ENCODE results near the gene VWA2.
"Not testable (repeated sequence)": the region's sequence is repeated elsewhere in the genome, so short reads cannot be mapped to it uniquely, and the experiment has no call there.

Gene VWA2

DNA sequence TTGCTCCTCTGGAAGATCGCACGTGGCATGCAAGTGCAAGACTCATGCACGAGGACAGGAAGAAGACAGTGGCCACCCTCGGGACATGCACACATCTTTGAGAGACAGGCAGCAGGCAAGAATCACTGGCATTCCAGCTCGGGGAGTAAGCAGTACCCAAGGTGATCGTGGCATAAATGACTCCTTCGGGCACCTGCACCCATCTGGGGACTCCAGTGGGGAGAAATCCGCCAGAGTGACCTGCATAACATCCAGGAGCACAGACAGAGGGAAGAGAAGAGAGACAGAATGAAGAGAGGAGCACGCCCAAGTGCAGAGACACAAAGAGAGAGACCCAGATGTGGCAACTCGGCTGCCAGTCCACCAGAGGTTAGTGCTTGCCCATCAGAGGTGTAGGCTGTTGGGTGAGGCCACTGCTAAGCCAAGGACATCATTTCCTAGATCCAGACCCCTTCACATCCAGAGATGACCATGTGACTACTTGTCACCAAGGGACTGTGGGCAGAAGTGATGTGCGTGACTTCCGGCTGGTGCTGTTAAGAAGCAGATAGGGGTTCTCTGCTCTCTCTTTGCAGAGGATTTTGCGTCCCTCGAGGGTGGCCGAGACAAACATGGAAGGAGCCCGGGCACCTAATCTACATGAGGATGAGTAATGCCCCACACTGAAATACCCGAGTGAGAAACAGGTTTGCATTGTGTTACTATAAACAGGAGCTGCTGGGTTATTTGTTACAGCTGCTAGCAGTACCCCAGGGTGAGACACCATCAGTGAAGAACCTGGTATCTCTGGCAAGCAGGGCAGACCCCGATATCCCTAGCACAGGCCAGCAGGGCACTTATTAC, 80.6 kb downstream of the VWA2 start:
- no peak for DNase-seq (ENCODE audit: low read depth)

DNA sequence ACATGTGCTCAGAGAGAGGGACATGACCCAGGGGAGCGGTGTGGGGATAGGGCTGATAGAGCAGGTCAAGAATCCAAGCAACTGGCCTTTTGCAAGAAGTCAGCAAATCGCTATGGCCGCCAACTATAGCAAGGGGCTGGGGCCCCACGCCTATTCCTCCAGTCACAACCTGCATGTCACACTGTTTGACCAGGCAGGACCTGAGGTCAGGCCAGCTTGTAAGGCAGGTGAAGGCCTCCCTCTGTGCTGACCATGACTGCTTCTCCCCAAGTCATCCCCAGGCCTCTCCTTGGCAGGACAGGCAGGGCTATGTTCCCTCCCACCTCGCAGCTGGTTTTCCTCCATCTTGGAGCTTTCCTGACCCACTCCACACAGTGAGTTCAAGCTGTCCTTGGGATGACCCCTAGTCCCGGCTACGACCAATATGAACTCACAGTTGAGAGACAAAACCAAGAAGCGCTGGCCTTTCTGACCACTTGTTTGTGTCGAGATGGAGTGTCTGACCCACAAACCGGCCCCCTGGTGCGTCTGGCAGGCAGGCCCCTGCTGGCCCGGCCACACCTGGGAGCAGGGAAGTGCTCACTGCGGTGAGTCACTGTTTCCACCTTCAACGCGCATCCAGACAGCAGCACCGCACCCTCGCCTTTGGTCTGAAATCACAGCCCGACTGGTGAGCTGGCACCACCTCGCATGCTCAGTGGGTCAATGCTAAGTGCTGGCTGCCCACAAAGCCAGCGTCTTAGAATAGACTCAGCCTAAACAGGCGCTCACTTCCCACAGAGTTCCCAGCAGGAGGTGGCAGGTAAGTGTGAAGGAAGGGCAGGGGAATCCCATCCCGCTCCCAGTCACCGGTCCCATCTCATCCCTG, 81.4 kb downstream of the VWA2 start:
- DNase-seq (ENCODE audit: low read depth), result no peak

DNA sequence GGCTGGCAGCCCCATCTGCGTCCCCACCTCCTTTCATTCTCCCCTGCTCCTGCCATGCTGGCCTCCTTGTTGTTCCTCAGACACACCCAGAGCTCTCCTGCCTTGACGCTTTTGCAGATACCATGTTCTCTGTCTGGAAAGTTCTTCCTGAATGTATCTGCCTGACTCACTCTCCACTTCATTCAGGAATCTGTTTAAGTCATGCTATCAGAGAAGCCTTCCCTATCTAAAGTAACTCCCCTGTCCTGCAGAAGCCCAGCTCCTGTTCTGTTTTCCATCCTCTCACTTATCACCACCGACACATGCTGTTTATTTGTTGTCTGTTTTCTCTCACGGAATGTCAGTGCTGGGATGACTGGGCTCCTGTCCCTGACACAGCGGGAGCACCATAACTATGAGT, 83.3 kb downstream of the VWA2 start:
- DNase-seq (ENCODE audit: low read depth), result no peak

DNA sequence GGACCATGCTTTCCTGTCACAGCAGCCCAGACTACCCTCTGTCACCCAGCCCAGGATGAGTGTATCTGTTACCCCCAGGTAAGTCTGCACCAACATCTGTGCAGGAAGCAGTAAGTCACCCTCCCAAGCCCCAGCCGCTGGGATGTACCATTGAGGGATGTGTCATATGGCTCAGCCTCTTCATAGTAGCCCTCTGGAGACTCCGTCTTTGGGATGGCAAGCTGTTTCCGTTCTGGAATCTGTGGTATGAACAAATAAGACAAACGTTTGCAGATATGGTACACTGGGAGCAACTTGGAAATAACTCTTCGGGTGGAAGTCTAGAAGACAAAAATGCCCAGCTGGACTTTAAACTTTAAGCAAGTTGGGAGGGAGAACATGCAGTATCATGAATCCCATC, 84.0 kb downstream of the VWA2 start:
- DNase-seq (ENCODE audit: low read depth), result no peak

DNA sequence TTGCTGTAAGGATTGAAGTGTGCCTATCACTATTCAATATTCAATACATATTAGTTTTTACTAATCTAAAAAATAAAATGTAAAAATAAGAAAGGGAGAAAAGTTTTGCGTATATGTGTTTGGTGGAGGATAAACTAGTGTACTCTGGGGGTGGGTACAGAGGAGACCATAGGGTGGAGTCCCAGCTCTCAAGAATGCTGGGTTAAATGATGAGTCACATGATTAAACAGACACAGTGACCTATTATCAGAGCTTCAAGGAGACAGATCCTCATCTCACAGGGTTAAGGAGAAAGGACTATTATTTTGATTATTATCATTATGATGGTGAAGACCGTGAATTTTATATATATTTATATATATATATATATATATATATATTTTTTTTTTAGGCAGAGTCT, 87.7 kb downstream of the VWA2 start:
- no peak for DNase-seq (ENCODE audit: low read depth)

DNA sequence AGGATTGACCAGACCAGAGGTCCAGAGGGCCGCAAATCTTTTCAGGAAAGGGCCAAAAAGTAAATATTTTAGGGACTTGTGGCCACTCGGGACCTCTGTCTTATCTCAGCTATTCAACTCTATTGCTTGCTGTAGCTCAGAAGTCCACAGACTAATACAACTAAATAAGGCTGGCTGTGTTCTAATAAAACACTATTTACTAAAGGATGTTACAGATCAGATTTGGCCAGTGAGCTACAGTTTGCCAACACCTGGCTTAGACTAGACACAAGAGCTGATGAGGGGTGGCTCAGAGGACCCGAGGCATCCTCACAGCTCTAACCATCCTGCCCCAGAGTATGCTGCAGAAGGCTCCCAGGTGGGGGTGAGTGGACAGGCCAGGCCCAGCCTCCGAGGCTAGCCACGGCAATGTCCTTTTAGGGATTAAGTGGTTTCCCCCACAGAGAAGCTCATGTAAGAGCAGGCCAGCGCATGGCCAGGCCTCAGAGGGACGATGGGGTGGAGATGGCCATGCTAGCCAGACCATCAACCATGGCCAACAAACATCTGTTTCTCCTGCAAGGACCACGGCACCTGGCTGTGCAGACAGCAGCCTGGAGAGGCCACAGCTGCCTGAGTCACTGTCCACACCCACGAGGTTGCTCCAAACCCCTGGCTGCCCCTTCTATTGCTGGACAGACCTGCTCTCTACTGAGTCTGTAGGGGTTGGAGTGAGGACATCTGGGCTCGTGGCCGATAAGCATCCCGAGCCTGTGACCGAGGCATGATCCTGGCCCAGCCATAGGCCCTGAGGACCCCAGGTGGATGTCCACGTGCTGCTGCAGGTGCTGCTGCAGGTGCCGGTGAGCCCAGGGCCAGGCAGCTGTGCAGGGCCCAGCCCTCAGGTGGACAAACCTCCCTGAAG, 88.7 kb downstream of the VWA2 start:
- DNase-seq (ENCODE audit: low read depth), result no peak

DNA sequence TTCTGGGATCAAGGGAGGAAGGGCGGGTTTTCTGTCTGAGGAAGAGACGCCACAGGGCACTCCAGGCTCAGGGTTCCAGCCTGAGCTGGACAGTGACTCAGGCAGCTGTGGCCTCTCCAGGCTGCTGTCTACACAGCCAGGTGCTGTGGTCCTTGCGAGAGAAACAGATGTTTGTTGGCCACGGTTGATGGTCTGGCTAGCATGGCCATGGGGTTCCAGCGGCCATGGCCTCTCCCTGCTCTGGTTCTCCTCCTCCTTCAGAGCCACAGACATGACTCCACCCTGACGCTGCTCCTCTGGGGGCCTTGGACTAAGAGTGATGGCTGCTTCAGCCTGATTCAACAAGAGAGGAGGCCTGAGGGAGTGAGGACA, 89.4 kb downstream of the VWA2 start:
- no peak for DNase-seq (ENCODE audit: low read depth)

DNA sequence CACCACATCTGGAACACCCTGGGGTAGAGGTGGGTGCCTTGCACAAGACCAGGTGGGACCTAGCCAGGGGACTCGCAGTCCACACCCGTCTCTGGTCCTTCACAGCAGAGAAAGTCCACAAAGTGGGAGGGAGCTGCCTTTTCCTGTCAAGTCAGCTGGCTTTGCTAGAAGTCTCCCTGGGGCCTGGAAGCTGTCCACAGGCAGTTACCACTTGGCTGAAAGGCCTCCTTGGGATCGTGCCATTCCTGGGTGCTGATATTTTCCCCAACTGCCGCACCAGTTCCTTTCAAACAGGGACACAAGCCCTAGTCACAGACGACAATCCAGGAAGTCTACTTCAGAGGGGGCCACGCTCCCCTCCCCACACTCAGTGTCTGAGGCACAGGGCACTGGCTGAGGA, 89.8 kb downstream of the VWA2 start:
- DNase-seq (ENCODE audit: low read depth), result no peak

DNA sequence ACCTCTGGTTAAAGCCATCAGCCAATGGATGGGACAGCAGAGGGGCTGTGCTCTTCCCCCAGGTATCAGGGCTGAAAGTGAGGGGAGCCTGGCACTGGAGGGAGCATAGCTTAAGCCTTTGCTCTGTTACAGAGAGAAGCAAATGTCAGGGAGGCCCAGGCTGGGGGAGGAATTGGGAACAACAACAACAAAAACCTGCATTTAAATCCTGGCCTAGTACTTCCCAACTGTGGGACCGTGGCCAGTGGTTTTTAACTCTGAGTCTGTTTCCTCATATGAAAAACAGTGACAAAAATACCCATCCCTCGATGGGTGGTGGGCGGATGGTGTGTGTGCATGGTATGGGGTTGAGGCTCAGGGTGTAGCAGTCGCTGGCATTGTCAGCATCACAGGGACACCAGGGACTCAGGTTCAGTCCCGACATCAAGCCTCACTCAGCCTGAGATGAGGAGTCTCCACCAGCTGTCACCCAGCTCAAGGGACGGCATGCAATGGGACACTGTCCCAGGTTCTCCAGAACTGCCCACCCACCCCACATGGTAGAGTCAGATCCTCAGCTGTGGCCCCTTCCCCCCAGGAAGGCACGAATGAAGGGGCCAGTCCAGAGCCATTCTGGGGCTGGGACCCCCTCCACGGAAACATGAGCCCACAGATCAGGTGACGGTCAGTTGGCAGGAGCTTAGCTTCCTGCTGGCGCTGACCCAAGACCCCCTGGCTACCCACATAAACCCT, 90.7 kb downstream of the VWA2 start:
- no peak for DNase-seq (ENCODE audit: low read depth)

DNA sequence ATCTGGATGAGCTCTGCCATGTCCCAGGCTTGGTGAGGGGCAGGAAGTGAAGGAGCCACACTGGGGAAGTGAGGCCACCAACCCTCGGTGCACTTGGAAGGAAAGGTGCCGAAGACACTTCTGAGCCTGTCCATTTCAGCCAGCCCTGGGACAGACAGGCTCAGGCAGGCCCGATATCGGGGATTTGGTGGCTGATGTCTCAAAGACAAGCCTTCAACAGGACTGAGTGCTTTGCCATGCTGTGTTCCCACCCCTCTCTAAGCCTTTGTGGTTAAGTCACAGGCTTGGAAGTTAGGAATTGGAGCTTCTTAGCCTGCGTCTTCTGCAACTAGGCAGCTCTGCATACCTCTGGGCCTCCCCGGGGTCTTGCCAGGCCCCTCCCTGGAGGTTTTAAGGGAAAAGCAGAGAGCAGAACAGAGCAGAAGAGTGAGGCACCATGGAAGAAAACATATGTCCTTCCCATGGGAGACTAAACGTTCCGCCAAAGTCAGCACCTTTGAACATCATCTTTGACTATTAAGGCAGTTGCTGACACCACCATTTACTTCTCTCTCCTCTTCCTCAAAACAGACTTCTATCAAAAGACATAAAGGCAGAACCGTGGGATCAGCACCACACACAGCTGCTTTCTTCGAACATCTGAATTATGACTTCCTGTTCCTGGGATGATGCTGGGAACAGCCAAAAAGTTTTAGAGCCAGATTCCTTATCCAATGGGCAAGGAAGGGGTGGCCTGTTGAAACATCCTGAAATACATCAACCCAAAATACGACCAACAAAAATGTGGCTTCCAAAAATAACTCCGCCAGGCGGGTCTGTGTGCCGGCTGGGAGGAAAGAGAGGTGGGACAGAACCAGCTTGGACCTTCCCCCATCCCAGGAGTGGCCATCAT, 93.5 kb downstream of the VWA2 start:
- no peak for DNase-seq (ENCODE audit: low read depth)

DNA sequence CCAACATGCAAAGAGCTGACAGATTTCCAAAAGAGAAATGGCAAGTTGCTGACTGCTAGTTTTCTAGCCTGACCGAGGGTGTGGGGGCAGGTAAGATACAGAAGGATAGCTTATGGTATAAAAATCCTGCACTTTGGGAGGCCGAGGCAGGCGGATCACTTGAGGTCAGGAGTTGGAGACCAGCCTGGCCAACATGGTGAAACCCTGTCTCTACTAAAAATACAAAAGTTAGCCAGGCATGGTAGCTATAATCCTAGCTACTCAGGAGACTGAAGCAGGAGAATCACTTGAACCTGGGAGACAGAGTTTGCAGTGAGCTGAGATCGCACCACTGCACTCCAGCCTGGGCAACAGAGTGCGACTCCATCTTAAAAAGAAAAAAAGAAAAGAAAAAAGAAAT, 94.4 kb downstream of the VWA2 start:
- not testable (repeated sequence) for DNase-seq (ENCODE audit: low read depth)

DNA sequence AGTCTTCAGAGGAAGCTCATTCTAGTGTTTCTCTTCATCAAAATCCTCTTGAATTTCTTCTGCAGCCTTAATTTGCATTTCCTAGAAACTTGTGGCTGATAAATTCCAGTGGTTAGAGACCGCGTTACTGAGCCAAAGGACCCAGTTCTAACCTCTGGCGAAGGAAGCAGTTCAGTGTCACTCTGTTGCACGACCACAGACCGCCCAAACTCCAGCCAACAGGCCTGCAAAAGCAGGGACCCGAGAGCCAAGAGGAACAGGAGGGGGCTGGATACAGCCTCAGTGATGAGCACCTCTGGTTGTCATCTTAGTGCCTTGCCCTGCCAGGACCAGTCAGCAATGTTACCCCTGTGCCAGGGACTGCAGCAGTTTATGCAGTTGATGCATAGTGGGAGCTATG, 95.2 kb downstream of the VWA2 start:
- no peak for DNase-seq (ENCODE audit: low read depth)

DNA sequence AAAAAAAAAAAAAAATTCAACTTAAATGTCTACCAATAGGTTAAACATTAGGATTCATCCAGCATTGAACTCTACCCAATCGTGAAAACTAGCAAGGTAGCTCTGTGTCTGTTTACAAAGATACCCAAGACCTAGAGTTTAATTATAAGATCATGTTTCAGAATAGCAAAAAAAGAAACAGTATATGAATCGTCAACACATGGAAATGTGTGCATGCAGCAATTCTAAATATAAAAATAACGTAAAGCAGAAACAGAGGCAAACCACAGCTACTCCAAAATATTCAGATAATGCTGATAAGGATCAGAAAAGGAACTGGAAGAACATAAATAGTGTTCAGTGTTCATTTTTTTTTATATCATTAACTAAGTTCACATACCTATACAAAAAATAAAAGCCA, 96.6 kb downstream of the VWA2 start:
- no peak for DNase-seq (ENCODE audit: low read depth)

DNA sequence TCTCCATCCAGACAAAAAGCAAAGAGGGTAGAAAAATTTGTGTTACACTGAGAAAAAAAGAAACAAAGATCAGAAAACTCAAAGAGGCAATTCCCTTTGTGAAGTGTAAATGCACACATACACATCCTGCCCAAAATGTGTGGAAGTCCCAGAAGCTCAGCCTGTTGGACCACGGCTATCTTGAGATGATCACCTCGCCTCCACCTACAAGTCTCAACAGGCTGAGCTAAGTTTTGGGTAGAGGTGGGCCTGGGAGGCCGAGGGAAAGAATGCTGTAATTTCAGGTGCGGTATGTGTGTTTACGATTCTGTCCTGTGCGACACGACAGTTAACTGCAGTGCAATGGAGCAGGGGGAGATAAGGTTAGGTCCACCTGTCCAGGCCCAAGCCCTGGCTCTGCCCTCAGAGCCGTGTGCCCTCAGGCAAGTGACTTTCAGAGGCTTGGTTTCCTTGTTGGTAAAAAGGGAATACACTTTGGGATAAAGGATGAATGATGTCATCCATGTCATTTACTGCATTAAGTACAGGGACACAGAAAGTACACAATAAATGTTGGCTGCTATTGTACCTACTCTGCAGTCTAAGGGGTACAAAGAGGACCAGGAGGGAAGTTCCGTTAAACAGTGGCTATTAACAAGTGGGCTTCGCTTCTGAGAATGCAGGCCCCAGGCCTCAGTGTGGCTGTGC, 97.9 kb downstream of the VWA2 start:
- no peak for DNase-seq (ENCODE audit: low read depth)

DNA sequence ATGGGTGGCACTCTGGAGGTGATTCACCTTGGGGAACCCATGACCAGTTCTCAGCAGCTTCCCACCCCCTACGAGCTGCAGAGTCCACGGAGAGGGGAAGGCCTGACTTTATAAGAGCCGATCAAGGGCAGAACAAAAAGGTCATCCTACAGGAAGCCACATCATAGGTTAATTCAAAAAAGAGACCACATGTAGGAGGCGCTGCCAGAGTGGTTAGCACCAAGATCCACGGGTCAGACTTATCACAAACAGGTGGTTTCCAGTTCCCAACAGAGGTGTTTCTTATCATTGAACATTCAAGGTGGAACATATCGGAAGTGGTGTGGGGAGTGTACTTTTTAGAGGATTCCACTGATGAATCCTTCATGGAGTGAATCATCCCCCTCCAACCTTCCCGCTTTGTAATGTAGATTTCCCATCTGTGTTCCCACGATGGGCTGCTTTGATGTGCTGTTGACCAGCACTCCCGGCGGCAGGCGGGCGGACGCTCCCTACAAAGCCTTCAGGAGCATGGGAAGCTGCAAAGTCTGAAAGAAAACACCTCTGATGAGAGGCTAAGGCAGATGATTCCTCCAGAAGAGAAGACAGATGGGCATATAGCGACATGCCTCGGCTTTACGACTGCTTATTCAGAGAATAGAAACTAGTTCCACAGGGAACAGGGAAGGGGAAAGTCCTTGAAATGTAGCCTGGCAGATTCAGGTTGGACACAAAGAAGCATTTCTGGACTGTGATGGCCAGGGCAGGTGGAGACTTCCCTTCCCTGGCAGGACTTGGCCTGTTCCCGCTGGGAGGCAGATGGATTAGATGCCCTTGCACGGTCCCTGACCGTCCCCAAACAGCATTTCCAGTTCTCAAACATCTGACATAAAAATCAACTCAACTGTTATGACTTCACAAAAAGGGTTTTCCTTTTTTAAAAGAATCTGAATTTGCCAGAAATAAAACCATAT, 98.7 kb downstream of the VWA2 start:
- DNase-seq (ENCODE audit: low read depth), result no peak

DNA sequence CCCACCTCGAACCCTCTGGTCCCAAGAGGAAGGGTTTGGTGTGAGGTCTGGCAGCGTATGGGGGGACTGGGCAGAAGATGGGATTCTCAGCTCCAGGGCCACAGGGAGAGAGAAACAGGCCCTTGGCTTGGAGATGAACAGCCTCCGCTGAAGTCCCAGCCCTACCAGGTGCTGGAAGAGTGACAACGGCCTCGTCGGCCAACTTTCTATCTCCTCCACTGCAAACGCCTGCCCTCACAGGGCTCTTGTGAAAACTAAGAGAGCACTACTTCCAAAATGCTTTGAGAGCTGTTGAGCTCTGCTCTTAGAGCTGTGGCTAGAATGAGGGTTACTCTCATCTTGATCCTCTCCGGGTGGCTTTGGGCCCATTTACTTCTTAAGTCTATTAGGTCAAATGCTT, 101.8 kb downstream of the VWA2 start:
- DNase-seq (ENCODE audit: low read depth), result no peak

Data from GM04503 (cell line).